HepG2 (cell line): ENCODE data around the gene TMEM267. TPM values are rescaled to one million over a fixed set of nuclear protein-coding genes. Genes with fewer than 3 reads are reported as not detected.

Source experiments
- ATAC-seq: fragments of 200-7000 bp; cut with Tn5 transposase; 3 replicates; pipeline ENCODE4 v1.9.1; 2020; ENCODE audit warnings: mild to moderate bottlenecking, moderate library complexity
- BruUV-seq: library from RNA; stranded (reverse); fragments of 400-500 nt; replicated peaks from 2 replicates; lab custom pipeline; 2021; lab: Mats Ljungman, UMichigan
- CTCF ChIA-PET: fragments of 300-600 bp; formaldehyde crosslinking; extraction: SDS; loops from one replicate; lab custom pipeline; 2021; ENCODE audit warnings: low total read pairs, inconsistent platforms, low intra/inter-chr PET ratio; lab: Yijun Ruan, JAX
- POLR2A ChIA-PET: fragments of 350-600 bp; sonication (Branson Sonifier 250); formaldehyde crosslinking; loops from one replicate; lab custom pipeline; 2020; ENCODE audit warnings: antibody characterized with exemption, inconsistent platforms; lab: Yijun Ruan, JAX
- DNase-seq: peaks from one replicate; pipeline ENCODE4 v3.0.0-alpha.2; 2015; ENCODE audit warnings: low spot score
- FAIRE-seq: peaks from 3 replicates; lab custom pipeline; 2011; peaks lifted over from hg19 to GRCh38; lab: Jason Lieb, UNC
- H2AFZ ChIP-seq: one replicate; pipeline ENCODE4 v1.6.1; 2011; ENCODE audit warnings: low read length, inconsistent platforms
- H3K27ac ChIP-seq: fragments of 300-600 bp; 3 replicates; pipeline ENCODE4 v1.8.0; 2011; ENCODE audit warnings: mixed run types, mild to moderate bottlenecking, mixed read lengths, low read length, inconsistent platforms; ENCODE audit not compliant: insufficient read depth; ENCODE audit errors: extremely low read length
- H3K27me3 ChIP-seq, 2 experiments: fragments of 200-600 bp in 1 of 2; 2 replicates in 1 of 2; 3 replicates in 1 of 2; pipeline versions ENCODE4 v1.6.0 to v1.8.0; 2011; ENCODE audit warnings: low read length in 2 of 2, mild to moderate bottlenecking in 2 of 2, moderate library complexity in 2 of 2, inconsistent platforms in 1 of 2; ENCODE audit not compliant: insufficient read depth in 2 of 2, control insufficient read depth in 1 of 2
- H3K36me3 ChIP-seq, 2 experiments: fragments of 200-600 bp in 1 of 2; replicated peaks in 1 of 2; 2 replicates in 1 of 2; 3 replicates in 1 of 2; pipeline versions ENCODE4 v1.5.1 to v1.8.0; 2011; ENCODE audit warnings: low read length in 2 of 2, inconsistent platforms in 1 of 2; ENCODE audit not compliant: insufficient read depth in 2 of 2, control insufficient read depth in 1 of 2
- H3K4me1 ChIP-seq: 2 replicates; pipeline ENCODE4 v1.5.1; 2012; ENCODE audit warnings: low read length, inconsistent platforms; ENCODE audit not compliant: insufficient read depth
- H3K4me2 ChIP-seq: 2 replicates; pipeline ENCODE4 v1.6.0; 2011; ENCODE audit warnings: low read depth, low read length, inconsistent platforms
- H3K4me3 ChIP-seq, 3 experiments: fragments of 200-600 bp in 1 of 3; sonication (generic), shearing (Covaris generic) in 1 of 3; replicated peaks in 1 of 3; 2 replicates each; pipeline ENCODE4 v1.5.1; 2011 to 2016; ENCODE audit warnings: low read length in 3 of 3, inconsistent platforms in 2 of 3, low read depth in 2 of 3, mild to moderate bottlenecking in 2 of 3, control low read depth in 1 of 3, mixed read lengths in 1 of 3; ENCODE audit not compliant: insufficient read depth in 1 of 3
- H3K79me2 ChIP-seq: one replicate; pipeline ENCODE4 v1.6.1; 2011; ENCODE audit warnings: low read length, inconsistent platforms; ENCODE audit not compliant: insufficient read depth
- H3K9ac ChIP-seq: 2 replicates; pipeline ENCODE4 v1.6.0; 2011; ENCODE audit warnings: mild to moderate bottlenecking, low read depth, low read length, inconsistent platforms; ENCODE audit not compliant: insufficient read depth
- H3K9me3 ChIP-seq: 2 replicates; pipeline ENCODE4 v1.5.1; 2012; ENCODE audit warnings: mild to moderate bottlenecking, low read length
- H4K20me1 ChIP-seq: 2 replicates; pipeline ENCODE4 v1.6.0; 2011; ENCODE audit warnings: inconsistent platforms, mild to moderate bottlenecking, low read length, moderate library complexity; ENCODE audit not compliant: insufficient read depth
- BORCS8-MEF2B ChIP-seq: sonication (generic); formaldehyde crosslinking; IDR thresholded peaks from 2 replicates; pipeline ENCODE4 v1.8.0; 2022; ENCODE audit warnings: mild to moderate bottlenecking, missing genetic modification reagents
- CENPT ChIP-seq: sonication (generic); formaldehyde crosslinking; IDR thresholded peaks from 2 replicates; pipeline ENCODE4 v1.8.0; 2022; ENCODE audit warnings: low read depth, mild to moderate bottlenecking, moderate library complexity, missing genetic modification reagents
- CREB1 ChIP-seq, 2 experiments: fragments of 450-650 bp in 1 of 2; IDR thresholded peaks; 2 replicates each; pipeline ENCODE4 v1.6.1; 2016 to 2017; ENCODE audit warnings: control low read depth in 1 of 2, mild to moderate bottlenecking in 1 of 2, missing compliant biosample characterization in 1 of 2, missing genetic modification characterization in 1 of 2
- DR1 ChIP-seq: sonication (generic); formaldehyde crosslinking; IDR thresholded peaks from 2 replicates; pipeline ENCODE4 v1.8.0; 2021; ENCODE audit warnings: mild to moderate bottlenecking, missing genetic modification reagents, inconsistent platforms
- FOXK2 ChIP-seq: fragments of 450-650 bp; IDR thresholded peaks from 2 replicates; pipeline ENCODE4 v1.6.1; 2016
- JDP2 ChIP-seq: sonication (generic); formaldehyde crosslinking; IDR thresholded peaks from 2 replicates; pipeline ENCODE4 v1.8.1; 2022; ENCODE audit warnings: missing genetic modification reagents, borderline replicate concordance
- NFRKB ChIP-seq: fragments of 450-650 bp; IDR thresholded peaks from 2 replicates; pipeline ENCODE4 v1.6.1; 2017
- NFYB ChIP-seq: sonication (generic); formaldehyde crosslinking; IDR thresholded peaks from 2 replicates; pipeline ENCODE4 v1.4.0; 2020; ENCODE audit warnings: missing genetic modification reagents
- NR1H2 ChIP-seq: sonication (generic); formaldehyde crosslinking; IDR thresholded peaks from 2 replicates; pipeline ENCODE4 v1.8.1; 2022; ENCODE audit warnings: low read depth, missing genetic modification reagents, borderline replicate concordance
- ZKSCAN8 ChIP-seq: IDR thresholded peaks from 2 replicates; pipeline ENCODE4 v1.6.1; 2016; ENCODE audit warnings: borderline replicate concordance, missing genetic modification reagents, missing compliant biosample characterization
- ZNF737 ChIP-seq: sonication (generic); formaldehyde crosslinking; IDR thresholded peaks from 2 replicates; pipeline ENCODE4 v1.5.0; 2020; ENCODE audit warnings: missing genetic modification reagents, mild to moderate bottlenecking, borderline replicate concordance
- ZNF773 ChIP-seq: sonication (generic); formaldehyde crosslinking; IDR thresholded peaks from 2 replicates; pipeline ENCODE4 v1.4.0; 2020; ENCODE audit warnings: missing genetic modification reagents, borderline replicate concordance
- ZNF781 ChIP-seq: sonication (generic); formaldehyde crosslinking; IDR thresholded peaks from 2 replicates; pipeline ENCODE4 v1.5.1; 2020; ENCODE audit warnings: borderline replicate concordance, mild to moderate bottlenecking, missing genetic modification reagents; ENCODE audit errors: not compliant biosample characterization
- ZNF790 ChIP-seq: sonication (generic); formaldehyde crosslinking; IDR thresholded peaks from 2 replicates; pipeline ENCODE4 v1.8.0; 2022; ENCODE audit warnings: missing genetic modification reagents, mild to moderate bottlenecking, borderline replicate concordance
- WGBS: methylation state at CpG from one replicate; pipeline ENCODE4 v1.1.6; 2017; ENCODE audit warnings: low lambda C conversion rate; 5-methylcytosine and 5-hydroxymethylcytosine counted together
- in situ Hi-C: cut with HindIII; loops from 2 replicates; pipeline ENCODE4 v1.10.0; 2017; ENCODE audit warnings: low pct_unique_long_range_greater_than_20kb; ENCODE audit not compliant: extremely low pct_ligation_motif_present
- intact Hi-C: fragments of 100-400 bp; cut with micrococcal nuclease; formaldehyde crosslinking; loops from one replicate; pipeline ENCODE4 v1.10.0; 2022; ENCODE audit not compliant: unreplicated experiment
- polyA plus RNA-seq, 8 experiments: library from polyadenylated mRNA; depleted of rRNA in 3 of 8; stranded (reverse) in 7 of 8; unstranded in 1 of 8; fragments of >200 nt; fragmentation: Illumina TruSeq in 4 of 8; extraction: Trizol in 4 of 8; gene quantifications; 2 replicates each; pipeline versions ENCODE4 v1.2.1 to v1.2.3, GENCODE V29; 2011 to 2016; ENCODE audit warnings: low read depth in 4 of 8, missing spikeins in 1 of 8, mixed read lengths in 1 of 8; ENCODE audit not compliant: insufficient read depth in 1 of 8
- total RNA-seq, 5 experiments: library from RNA; depleted of rRNA; stranded (reverse); fragments of >200 nt; fragmentation: Illumina TruSeq; extraction: Trizol; gene quantifications; 2 replicates each; pipeline ENCODE4 v1.2.3, GENCODE V29; 2016; ENCODE audit warnings: low read depth in 1 of 5

TMEM267 gene
- total and polyA plus RNA-seq, 2 of the 13 experiments (the other 11 are each of a cell fraction or from before 2014, with no cell fraction given) = 8.9 to 12.6 TPM

DNA sequence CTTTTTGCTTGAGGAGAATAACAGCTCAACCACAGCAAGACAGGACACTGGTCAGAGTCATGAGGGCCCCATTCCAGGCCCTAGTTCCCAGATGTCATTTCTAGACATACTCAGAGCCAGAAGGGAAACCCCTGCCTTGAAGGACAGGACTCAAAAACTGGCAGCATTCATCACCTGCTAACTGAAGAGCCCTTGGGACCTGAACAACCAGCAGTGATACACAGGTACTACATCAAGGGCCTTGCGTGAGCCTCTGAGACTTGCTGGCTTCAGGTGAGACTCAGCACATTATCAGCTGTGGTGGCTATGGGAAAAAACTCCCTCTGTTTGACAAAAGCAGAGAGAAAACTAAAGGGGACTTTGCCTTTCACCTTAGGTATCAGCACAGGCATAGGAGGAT lies 22.6 kb downstream of the TMEM267 start:
- no peak for FAIRE-seq
- Histone ChIP-seq H2AFZ (no peak overlapping the region), H4K20me1 (no peaks in the 10 kb centered on the region), H3K9ac (no peak overlapping the region), H3K4me1 (no peaks in the 10 kb centered on the region), H3K4me2 (no peak overlapping the region), H3K36me3 (no peaks in the 10 kb centered on the region), H3K79me2 (no peaks in the 10 kb centered on the region), H3K27ac (no peak overlapping the region), H3K9me3 (no peaks in the 10 kb centered on the region), H3K27me3 (no peaks in the 10 kb centered on the region), H3K4me3 (no peak overlapping the region)
- no peak for DNase-seq
- BruUV-seq = no TSS peak
- intact Hi-C loops (no loop called here), in situ Hi-C loops (no loop called here)
- ATAC-seq = no peak
- TF ChIP-seq ZKSCAN8 (CRISPR knock-in tag) (no peak), CENPT (CRISPR knock-in tag) (no peak), CREB1 (IDR thresholded peaks at IDR 0.05) (no peak), CREB1 (CRISPR knock-in tag; IDR thresholded peaks at IDR 0.05) (no peak), FOXK2 (no peak), ZNF737 (CRISPR knock-in tag) (no peak), BORCS8-MEF2B (CRISPR knock-in tag) (no peak), ZNF781 (CRISPR knock-in tag) (no peak), NFRKB (no peak), ZNF790 (no peak), NFYB (no peak), DR1 (CRISPR knock-in tag) (no peak), NR1H2 (CRISPR knock-in tag) (no peak), ZNF773 (CRISPR knock-in tag) (no peak), JDP2 (CRISPR knock-in tag) (no peak)
- CTCF ChIA-PET = no interaction called here
- 91% methylated on average over 1 of the region's 1 CpG for WGBS
- POLR2A ChIA-PET = no interaction called here
